GM19463 (cell line): Measurements from ENCODE around the gene MMP7.
A peak's percentile ranks its signal among the peaks of the same experiment; 100 is the strongest.

Experiments used
- ATAC-seq: cut with Tn5 transposase; IDR thresholded peaks from one replicate; pipeline ENCODE4 v1.9.1; 2021; ENCODE audit warnings: mild to moderate bottlenecking, moderate library complexity; ENCODE audit not compliant: unreplicated experiment

Gene MMP7, protein sequence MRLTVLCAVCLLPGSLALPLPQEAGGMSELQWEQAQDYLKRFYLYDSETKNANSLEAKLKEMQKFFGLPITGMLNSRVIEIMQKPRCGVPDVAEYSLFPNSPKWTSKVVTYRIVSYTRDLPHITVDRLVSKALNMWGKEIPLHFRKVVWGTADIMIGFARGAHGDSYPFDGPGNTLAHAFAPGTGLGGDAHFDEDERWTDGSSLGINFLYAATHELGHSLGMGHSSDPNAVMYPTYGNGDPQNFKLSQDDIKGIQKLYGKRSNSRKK

GRCh38 chr11:102530558-102530957 lies at the start of gene MMP7:
Gene MMP7 (minus strand): TSS chr11:102530747. CDS start chr11:102530700, 47 bp downstream.
- ATAC-seq: peak; percentile 64

- ATAC-seq: no peak
Measured at GRCh38 chr11:102577723-102578122, 47.2 kb upstream of the MMP7 start.

DNA sequence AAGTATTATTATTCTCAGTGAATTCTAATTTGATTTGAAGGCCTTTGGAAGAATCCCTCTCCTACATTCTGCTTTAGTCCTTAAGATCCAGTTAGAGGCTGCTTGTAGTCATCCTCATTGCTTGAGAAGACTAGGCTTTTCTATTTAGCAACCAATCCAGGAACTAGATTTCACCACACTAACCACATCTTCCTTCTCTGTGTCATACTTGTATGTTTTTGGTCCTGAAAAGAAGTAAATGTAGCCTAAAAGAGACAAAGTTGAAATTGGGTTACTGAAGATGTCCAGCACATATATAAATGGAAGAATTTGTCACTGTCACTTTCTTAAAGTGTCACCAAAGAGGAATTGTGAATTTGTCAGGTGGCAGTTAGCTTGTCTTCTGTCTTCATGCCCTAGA lies 46.6 kb upstream of the MMP7 start:
- ATAC-seq: peak; percentile 34

DNA sequence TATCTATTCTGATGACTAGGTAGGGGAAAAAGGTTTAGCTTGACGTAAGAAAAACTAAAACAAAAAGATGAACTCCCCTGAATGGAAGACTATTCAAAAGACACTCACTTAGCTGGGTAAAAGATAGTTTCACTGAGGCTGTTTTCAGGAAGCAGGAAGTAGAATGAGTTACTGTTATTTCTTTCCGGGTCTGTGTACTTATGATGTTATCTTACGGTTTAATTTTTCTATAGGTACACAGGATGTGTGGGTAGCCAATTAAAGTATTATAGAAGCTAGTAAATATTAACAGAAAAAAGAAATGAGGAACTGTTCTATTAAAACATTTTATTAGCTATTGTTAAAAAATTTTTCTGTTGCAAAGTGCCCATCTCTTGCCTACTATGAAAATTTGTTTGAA lies 45.8 kb upstream of the MMP7 start:
- no peak for ATAC-seq

- no peak for ATAC-seq
Measured at GRCh38 chr11:102575012-102575411, 44.5 kb upstream of the MMP7 start.

DNA sequence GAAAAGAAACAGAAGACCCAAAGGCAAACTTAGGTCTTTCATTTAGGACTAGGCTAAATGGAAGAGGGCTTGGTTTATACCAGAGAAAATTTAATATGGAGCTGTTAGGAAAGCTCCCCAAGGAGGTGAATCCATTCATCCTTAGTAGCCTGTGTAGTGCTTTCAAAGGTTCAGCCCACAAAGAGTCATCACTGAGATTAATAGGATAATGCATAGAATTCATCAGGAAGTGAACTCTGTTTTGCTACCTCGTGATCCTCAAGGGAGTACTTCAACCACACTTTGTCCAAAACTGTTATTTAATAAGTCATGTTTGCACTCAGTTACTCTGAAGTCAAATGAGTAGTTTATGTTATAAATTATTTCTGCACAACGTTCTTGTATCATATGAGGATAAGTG lies 43.3 kb upstream of the MMP7 start:
- no peak for ATAC-seq

DNA sequence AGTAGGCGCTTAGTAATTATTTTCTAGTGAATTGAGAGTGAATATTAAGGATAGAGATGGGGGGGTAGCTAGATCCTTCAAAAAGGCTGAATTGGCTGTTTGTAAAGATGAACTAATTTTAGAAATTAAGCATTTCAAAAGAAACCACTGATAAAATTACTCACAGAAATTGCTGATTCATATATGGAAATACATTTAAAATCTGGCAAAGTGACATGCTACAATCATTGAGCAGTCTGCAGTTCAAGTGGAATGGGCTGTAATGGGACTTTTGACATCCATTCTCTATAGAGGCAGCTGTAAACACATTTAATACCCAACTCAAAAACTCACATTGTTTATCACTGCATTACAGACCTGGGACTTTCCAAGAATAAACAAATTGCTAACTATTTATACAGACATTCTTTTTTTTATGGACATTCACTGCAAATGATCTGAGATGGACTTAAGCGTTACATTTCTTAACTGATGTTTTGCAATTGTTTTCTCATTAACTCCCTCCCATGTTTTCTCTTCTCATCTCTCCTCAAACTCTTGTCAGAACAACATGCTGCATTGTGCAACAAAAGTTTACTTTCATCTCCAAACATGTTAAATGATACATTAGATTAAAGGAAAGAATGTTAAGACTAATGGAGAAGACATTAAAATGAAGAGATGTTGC lies 42.1 kb upstream of the MMP7 start:
- ATAC-seq: no peak

DNA sequence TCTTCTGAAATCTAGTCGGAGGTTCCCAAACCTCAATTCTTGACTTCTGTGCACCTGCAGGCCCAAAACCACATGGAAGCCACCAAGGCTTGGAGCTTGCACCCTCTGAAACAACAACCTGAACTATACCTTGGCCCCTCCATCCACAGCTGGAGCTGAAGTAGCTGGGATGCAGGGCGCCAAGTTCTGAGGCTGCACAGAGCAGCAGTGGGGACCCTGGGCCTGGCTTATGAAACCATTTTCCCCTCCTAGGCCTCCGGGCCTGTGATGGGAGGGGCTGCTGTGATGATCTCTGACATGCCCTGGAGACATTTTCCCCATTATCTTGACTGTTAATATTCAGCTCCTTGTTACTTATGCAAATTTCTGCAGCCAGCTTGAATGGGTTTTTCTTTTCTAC lies 38.3 kb upstream of the MMP7 start:
- no peak for ATAC-seq

GRCh38 chr11:102566112-102566511 lies 35.6 kb upstream of the MMP7 start:
- ATAC-seq: no peak

DNA sequence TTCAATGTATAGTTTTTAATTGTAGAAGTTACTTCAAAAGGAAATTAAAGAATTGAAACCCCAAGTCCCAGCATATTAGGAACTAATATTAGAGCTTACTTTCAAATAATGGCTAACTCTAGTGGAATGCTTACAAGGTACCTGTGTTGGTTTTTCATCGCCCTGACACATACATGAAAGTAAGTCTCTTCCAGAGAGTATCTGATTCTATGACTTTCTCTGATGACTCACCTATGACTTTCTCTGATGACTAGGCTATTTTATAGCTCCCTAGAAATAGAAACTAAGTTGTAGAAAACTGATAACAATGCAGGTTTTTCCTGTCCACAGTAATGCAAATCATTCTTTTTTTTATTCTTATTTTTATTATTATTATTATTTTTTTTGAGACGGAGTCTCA lies 33.6 kb upstream of the MMP7 start:
- peak; percentile 45 for ATAC-seq

GRCh38 chr11:102561636-102562035 lies 31.1 kb upstream of the MMP7 start:
- ATAC-seq: no peak

GRCh38 chr11:102560555-102561011 lies 30.0 kb upstream of the MMP7 start:
- peak; percentile 75 for ATAC-seq

DNA sequence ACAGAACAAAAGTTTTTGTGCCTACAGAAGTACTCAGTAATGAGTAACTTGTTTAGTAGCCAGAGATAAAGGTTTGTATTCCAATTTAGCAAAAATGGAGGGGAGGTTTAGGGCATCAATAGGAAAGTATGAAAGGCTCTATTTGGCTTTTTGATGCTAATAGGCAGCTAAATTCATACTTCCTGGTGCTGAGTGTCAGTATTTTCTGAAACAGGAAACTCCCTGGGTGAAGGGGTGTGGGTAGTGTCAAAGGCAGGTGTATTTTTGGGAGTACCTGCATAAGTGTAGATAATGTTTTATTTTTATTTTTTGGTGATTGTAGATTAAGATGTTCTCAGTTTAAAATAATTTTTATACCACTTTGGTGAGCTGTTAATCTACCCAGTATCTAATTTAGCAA lies 29.3 kb upstream of the MMP7 start:
- ATAC-seq: peak; percentile 44

- no peak for ATAC-seq
Measured at GRCh38 chr11:102555091-102555490, 24.5 kb upstream of the MMP7 start.

DNA sequence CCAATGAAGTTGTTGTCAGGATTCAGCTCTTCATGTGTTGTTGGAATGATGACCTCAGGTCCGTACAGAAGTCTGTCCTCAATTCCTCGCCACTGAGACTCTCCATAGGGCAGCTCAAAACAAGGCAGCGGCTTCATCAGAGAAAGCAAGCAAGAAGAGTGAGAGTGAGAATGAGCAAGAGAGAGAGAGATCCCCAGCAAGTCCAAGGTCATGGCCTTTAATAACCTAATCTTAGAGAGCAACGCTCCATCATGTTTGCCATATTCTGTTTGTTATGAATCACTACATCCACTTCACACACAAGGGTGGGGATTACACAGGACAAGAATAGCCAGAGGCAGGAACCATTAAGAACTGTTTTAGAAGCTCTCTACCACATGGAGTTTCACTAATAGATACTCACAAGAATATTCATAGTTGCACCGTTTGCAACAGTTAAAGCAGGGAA lies 23.3 kb upstream of the MMP7 start:
- ATAC-seq: peak; percentile 85

GRCh38 chr11:102552447-102553194 lies 22.1 kb upstream of the MMP7 start:
- ATAC-seq: no peak

DNA sequence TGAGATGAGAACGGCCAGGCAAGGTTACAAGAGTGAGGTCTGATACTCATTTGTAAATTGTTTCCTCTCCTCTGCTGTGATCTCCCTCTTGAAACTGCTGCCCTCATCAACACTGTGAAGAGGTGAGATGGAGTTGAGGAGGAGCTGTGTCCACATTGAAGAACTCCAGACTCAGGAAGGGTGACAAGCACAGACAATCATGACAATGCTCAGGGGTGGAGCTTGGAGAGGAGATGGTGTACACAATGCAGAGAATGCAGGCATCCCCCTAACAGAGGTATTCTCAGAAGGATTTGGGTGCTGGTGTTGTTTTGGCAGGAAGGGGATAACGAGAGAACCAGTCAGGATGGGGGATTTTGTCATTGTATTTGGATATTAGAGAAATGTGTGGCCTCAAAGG lies 21.5 kb upstream of the MMP7 start:
- no peak for ATAC-seq

DNA sequence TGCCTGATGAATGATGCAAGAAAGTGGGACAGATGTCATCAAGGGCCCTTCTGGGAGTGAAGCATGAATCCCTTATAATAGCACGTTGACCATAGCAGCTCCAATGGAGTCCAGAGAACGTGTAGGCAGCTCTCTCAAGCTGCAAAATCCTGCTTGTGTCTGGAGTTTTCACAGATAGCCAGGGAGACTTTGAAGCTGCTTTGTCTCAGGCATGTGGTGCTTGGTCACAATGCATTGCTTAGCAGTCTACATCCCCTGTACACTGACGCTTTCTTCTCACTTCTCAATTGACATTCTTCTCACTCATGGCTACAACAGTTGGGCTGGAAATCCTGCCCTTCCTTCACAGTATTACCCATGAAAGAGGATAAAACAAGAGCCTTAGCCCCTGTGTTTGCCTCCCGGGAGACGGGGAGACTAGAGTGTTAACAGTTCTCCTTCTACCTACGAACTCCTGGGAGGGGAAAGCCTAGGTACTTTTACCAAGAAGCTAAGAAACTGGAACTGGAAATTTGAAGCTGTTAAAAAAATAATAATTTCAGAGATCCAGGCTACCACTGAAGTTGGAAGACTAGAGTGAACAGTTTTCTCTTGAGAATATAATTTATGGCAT lies 20.7 kb upstream of the MMP7 start:
- ATAC-seq: no peak

GRCh38 chr11:102546923-102547471 lies 16.4 kb upstream of the MMP7 start:
- ATAC-seq: peak; percentile 80

GRCh38 chr11:102546427-102546826 lies 15.9 kb upstream of the MMP7 start:
- peak; percentile 51 for ATAC-seq

- no peak for ATAC-seq
Measured at GRCh38 chr11:102545701-102546100, 15.2 kb upstream of the MMP7 start.
